GM21360 (cell line): ENCODE data around the gene ITIH4.

Source experiments
- ATAC-seq: cut with Tn5 transposase; IDR thresholded peaks from one replicate; pipeline ENCODE4 v1.9.1; 2021; ENCODE audit warnings: mild to moderate bottlenecking, moderate library complexity; ENCODE audit not compliant: unreplicated experiment

The ITIH4 gene

GRCh38 chr3:52849656-52850055, 19.2 kb upstream of the ITIH4 start:
- no peak for ATAC-seq

GRCh38 chr3:52848617-52849016, 18.1 kb upstream of the ITIH4 start:
- ATAC-seq, result no peak

GRCh38 chr3:52847726-52848125, 17.3 kb upstream of the ITIH4 start:
- no peak for ATAC-seq

- no peak for ATAC-seq
These were observed 16.8 kb upstream of the ITIH4 start for GRCh38 chr3:52847241-52847640.

GRCh38 chr3:52846432-52846965, 16.0 kb upstream of the ITIH4 start:
- ATAC-seq, result no peak

- no peak for ATAC-seq
These were observed 15.4 kb upstream of the ITIH4 start for GRCh38 chr3:52845691-52846431.

- ATAC-seq, result no peak
These were observed 14.7 kb upstream of the ITIH4 start for GRCh38 chr3:52845157-52845556.

GRCh38 chr3:52844290-52844975, 14.0 kb upstream of the ITIH4 start:
- ATAC-seq, result no peak

- ATAC-seq, result no peak
These were observed 13.4 kb upstream of the ITIH4 start for GRCh38 chr3:52843881-52844280.

GRCh38 chr3:52843108-52843865, 12.8 kb upstream of the ITIH4 start:
- ATAC-seq, result no peak

- no peak for ATAC-seq
These were observed 12.0 kb upstream of the ITIH4 start for GRCh38 chr3:52842424-52842823.

- no peak for ATAC-seq
These were observed 11.5 kb upstream of the ITIH4 start for GRCh38 chr3:52841981-52842340.

GRCh38 chr3:52841211-52841980, 10.9 kb upstream of the ITIH4 start:
- ATAC-seq, result no peak

- no peak for ATAC-seq
These were observed 9.5 kb upstream of the ITIH4 start for GRCh38 chr3:52839892-52840545.

- no peak for ATAC-seq
These were observed 8.8 kb upstream of the ITIH4 start for GRCh38 chr3:52839268-52839575.

- no peak for ATAC-seq
These were observed 8.2 kb upstream of the ITIH4 start for GRCh38 chr3:52838561-52839267.

- ATAC-seq, result no peak
These were observed 6.5 kb upstream of the ITIH4 start for GRCh38 chr3:52836986-52837385.

GRCh38 chr3:52836471-52836845, 6.0 kb upstream of the ITIH4 start:
- ATAC-seq, result no peak

GRCh38 chr3:52835766-52836470, 5.4 kb upstream of the ITIH4 start:
- no peak for ATAC-seq
